Ovary (tissue), 9 donors: ENCODE results near the gene AIF1L. TPM values are rescaled to one million over a fixed set of nuclear protein-coding genes. Genes with fewer than 3 reads are reported as not detected.

Experiments
- DNase-seq, 5 donors: peaks; one replicate each; pipeline ENCODE4 v3.0.0-alpha.2; 2019 to 2020
- H3K27ac ChIP-seq, 2 donors: fragments of 200-600 bp; one replicate each; pipeline versions ENCODE4 v1.5.1 to v1.8.0; 2019 to 2022
- H3K27me3 ChIP-seq: fragments of 200-600 bp; one replicate; pipeline ENCODE4 v1.8.0; 2022
- H3K36me3 ChIP-seq: fragments of 200-600 bp; sonication (generic); one replicate; pipeline ENCODE4 v1.5.1; 2019
- H3K4me1 ChIP-seq: one replicate; pipeline ENCODE4 v1.8.1; 2013; ENCODE audit warnings: mild to moderate bottlenecking, moderate library complexity; ENCODE audit not compliant: insufficient read depth
- H3K4me3 ChIP-seq: fragments of 200-600 bp; sonication (generic); one replicate; pipeline ENCODE4 v1.5.1; 2017
- H3K9me3 ChIP-seq, 2 donors: fragments of 200-600 bp in 1 of 2; sonication (generic) in 1 of 2; one replicate each; pipeline versions ENCODE4 v1.5.1 to v1.8.1; 2013 to 2019; ENCODE audit warnings: mild to moderate bottlenecking in 1 of 2, moderate library complexity in 1 of 2
- CTCF ChIP-seq, 3 donors: fragments of 450-650 bp in 2 of 3; fragments of 200-600 bp in 1 of 3; IDR thresholded peaks; one replicate each; pipeline versions ENCODE4 v1.5.1 to v1.8.0; 2016 to 2022; ENCODE audit warnings: antibody characterized with exemption in 3 of 3, mild to moderate bottlenecking in 1 of 3
- EP300 ChIP-seq: sonication (generic); formaldehyde crosslinking; IDR thresholded peaks from one replicate; pipeline ENCODE4 v1.6.1; 2017; ENCODE audit warnings: antibody characterized with exemption
- POLR2A ChIP-seq: fragments of 450-650 bp; IDR thresholded peaks from one replicate; pipeline ENCODE4 v1.6.1; 2017; ENCODE audit warnings: antibody characterized with exemption, mild to moderate bottlenecking, moderate library complexity
- WGBS, 3 donors: extraction: QIAGEN DNeasy Blood & Tissue Kit in 1 of 3; methylation state at CpG; one replicate each; pipeline versions ENCODE4 v1.1.5 to v1.1.7; 2013 to 2017; 5-methylcytosine and 5-hydroxymethylcytosine counted together
- intact Hi-C, 4 donors: fragments of 100-400 bp; cut with DNase I; formaldehyde crosslinking; loops; one replicate each; pipeline versions ENCODE4 v1.11.0 to v1.15.1; 2022 to 2023
- polyA plus RNA-seq, 2 donors: library from polyadenylated mRNA; stranded (reverse); fragments of 200-250 nt in 1 of 2; fragments of 350-450 nt in 1 of 2; fragmentation: Illumina TruSeq in 1 of 2; extraction: RNeasy Lipid Tissue Mini Kit (QIAGEN cat#74804) in 1 of 2; gene quantifications; one replicate each; pipeline ENCODE4 v1.2.3, GENCODE V29; 2013 to 2014
- total RNA-seq, 7 donors: library from RNA; depleted of rRNA in 2 of 7; stranded (reverse); fragments of >200 nt in 2 of 7; fragmentation: NEBNext Ultra II Directional in 3 of 7; extraction: Animal tissue kit (Norgen Biotek cat#: 25700) in 3 of 7; gene quantifications; one replicate each; pipeline versions ENCODE4 v1.1.0 to v1.2.4, GENCODE V29; 2016 to 2023
- donor health status: DM: no; HTN: no; CAD: no; lungs with moderate emphysema.
- donor health status: DM: no; HTN: no; CAD: no.
- donor health status: Bipolar disorder and iron deficiency.
- donor health status: DM: yes; HTN: yes; CAD: no.
- donor health status: DM: no; HTN: no; CAD: no.
- donor health status: DM: yes; HTN: yes; CAD: no.

Gene AIF1L
- total and polyA plus RNA-seq, 9 donors = 2.4 to 35.6 (median 6.3) TPM

GRCh38 chr9:131072107-131072870 lies 24.0 kb upstream of the AIF1L start:
- no peaks in the 10 kb centered on the region for H3K4me1 ChIP-seq
- no peaks in the 10 kb centered on the region for H3K36me3 ChIP-seq
- TF ChIP-seq EP300 (no peak), POLR2A (no peak), CTCF (IDR thresholded peaks at IDR 0.05) (no peak)
- H3K9me3 ChIP-seq = no peaks in the 10 kb centered on the region
- DNase-seq = no peak
- no peak overlapping the region for H3K27ac ChIP-seq
- intact Hi-C loops = no loop called here
- H3K4me3 ChIP-seq = no peak overlapping the region
- WGBS, 3 donors = 82 to 88% (median 88%) methylated on average over 11 to 16 of the region's 16 CpGs
- H3K27me3 ChIP-seq = no peaks in the 10 kb centered on the region

DNA sequence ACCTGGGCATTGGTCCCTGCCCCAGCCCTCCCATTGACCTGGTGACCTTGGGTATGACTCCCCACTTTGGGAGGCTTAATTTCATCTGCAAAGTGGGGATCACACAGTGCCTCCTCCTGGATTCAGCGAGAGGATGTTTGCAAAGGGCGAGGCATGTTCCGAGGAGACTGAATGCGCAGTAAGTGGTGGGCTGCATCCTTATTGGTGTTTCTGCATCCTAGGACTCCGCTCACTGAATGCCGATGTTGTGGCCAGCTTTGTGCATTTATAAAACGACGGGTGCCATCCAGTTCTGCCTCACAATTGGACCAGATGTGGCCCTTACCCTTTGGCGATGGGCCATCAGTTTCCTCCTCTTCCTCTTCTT lies 23.5 kb upstream of the AIF1L start:
- TF ChIP-seq EP300 (no peak), POLR2A (no peak), CTCF (IDR thresholded peaks at IDR 0.05) (no peak)
- no peaks in the 10 kb centered on the region for H3K4me1 ChIP-seq
- intact Hi-C loops = no loop called here
- H3K27ac ChIP-seq = no peak overlapping the region
- no peaks in the 10 kb centered on the region for H3K27me3 ChIP-seq
- H3K9me3 ChIP-seq = no peaks in the 10 kb centered on the region
- H3K4me3 ChIP-seq = no peak overlapping the region
- WGBS, 3 donors = 85 to 90% (median 89%) methylated on average over 9 of the region's 9 CpGs
- no peak for DNase-seq
- no peaks in the 10 kb centered on the region for H3K36me3 ChIP-seq

- intact Hi-C loops = no loop called here
- no peaks in the 10 kb centered on the region for H3K36me3 ChIP-seq
- H3K9me3 ChIP-seq = no peaks in the 10 kb centered on the region
- no peak overlapping the region for H3K4me3 ChIP-seq
- 74 to 81% (median 80%) methylated on average over 15 of the region's 15 CpGs for WGBS, 3 donors
- no peaks in the 10 kb centered on the region for H3K27me3 ChIP-seq
- no peak overlapping the region for H3K27ac ChIP-seq
- no peak for DNase-seq
- no peaks in the 10 kb centered on the region for H3K4me1 ChIP-seq
- TF ChIP-seq EP300 (no peak), POLR2A (no peak), CTCF (IDR thresholded peaks at IDR 0.05) (no peak)
These were observed 19.8 kb upstream of the AIF1L start for GRCh38 chr9:131076347-131077195.

DNA sequence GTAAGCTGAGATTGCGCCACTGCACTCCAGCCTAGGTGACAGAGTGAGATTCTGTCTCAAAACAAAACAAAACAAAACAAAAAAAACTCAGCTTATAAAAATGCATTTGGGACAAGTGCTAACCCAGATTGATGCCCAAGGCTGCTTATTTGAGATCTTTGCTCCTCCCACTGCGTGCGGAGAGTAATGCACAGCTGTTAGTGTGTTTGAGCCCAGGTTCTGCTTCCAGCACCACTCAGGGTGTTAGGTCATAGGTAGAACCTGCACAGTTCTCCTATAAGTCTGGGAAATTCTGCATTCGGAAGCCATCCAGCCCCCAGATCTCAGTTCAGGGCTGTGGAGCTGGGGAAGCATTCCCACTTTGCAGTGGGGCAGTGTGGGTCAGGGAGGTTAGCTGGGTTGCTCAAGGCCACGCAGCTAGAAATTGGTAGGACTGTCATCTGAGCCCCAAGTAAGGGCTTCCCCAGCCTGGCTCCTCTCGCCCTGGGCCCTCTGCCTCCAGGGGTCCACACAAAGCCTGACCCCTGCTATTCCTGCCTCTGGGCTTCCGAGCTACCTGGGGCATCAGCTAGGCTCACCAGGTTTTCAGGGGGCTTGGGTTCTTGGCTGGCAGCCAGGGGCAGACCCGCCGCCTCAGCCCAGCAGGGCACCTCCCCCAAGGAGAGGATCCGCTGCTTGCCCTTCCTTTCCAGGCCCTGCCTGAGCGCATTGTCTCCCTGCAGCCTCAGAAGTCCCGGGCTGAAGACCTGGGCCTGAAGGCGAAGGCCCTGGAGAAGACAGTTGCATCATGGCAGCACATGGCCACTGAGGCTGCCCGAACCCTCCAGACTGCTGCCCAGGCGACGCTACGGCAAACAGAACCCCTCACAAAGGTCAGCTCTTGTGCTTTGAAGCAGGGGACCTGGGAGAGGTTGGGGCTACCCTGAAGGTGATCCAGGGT lies 17.6 kb upstream of the AIF1L start:
- Histone ChIP-seq H3K27ac (no peak overlapping the region), H3K27me3 (no peaks in the 10 kb centered on the region), H3K4me1 (no peaks in the 10 kb centered on the region), H3K9me3 (no peaks in the 10 kb centered on the region), H3K36me3 (no peaks in the 10 kb centered on the region), H3K4me3 (no peak overlapping the region)
- no peak for DNase-seq
- 75 to 80% (median 76%) methylated on average over 17 of the region's 17 CpGs for WGBS, 3 donors
- TF ChIP-seq CTCF (IDR thresholded peaks at IDR 0.05) = no peak
- TF ChIP-seq POLR2A = no peak
- TF ChIP-seq EP300 = no peak
- intact Hi-C loops = no loop called here
